Fibroblast of peridontal ligament (primary cell): Measurements from ENCODE around the gene IMPDH1.

ENCODE experiments used
- DNase-seq: peaks from one replicate; pipeline ENCODE4 v3.0.0-alpha.2; 2010; ENCODE audit errors: extremely low read depth

Gene IMPDH1

DNA sequence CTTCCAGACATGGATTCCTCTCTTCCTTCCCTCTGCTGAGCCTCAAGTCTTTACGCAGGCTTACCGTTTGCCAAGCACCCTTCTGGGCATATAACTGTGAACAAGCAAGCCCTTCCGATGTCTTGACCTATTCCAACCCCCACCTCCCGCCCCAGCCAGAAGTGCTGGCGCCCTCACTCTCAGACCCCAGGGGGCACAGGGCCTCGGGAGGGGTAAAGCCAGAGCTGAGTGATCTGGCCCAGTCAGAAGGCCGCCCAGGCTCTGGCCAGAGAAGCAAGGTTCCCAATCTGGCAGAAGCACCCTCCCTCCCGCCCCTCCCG lies 49.5 kb downstream of the IMPDH1 start:
- no peak for DNase-seq

DNA sequence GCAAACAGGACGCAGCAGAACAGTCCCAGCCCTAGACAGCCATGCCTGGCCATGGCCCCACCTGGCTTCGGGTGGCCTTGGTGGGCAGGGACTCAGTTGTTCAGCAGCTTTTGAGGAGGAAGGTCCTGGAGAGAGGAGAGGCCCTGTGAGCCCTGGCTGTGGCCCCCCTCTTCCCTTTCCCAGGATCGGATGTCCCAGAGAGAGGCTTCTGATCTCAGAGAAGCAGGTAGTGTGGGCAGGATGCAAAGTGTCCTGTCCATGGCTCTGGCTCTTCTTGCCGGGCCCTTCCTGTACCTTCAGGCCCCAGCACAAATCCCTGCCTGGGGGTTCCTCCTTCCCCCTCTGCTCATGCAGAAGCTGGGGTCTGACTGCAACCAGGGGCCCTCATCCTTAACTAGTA lies 49.8 kb downstream of the IMPDH1 start:
- DNase-seq, result no peak

DNA sequence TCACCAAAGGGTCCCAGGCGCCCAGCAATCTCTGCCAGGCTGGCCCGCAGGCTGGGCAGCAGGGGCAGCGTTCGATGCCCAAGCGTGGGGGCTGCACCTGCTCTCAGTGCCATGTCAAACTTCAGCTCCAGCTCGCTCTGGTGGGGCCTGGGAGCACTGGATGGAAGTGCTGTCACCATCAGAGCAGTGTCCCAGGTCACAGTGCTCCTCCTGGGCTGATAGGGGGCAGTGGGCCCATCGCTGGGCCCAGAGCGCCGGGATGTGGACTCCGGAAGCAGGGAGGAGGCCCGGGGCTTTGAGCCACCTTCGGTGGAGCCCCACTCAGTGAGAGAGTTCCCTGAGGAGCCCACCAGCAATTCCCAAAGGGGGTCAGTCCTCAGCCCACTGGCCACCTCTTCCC lies 50.4 kb downstream of the IMPDH1 start:
- no peak for DNase-seq

DNA sequence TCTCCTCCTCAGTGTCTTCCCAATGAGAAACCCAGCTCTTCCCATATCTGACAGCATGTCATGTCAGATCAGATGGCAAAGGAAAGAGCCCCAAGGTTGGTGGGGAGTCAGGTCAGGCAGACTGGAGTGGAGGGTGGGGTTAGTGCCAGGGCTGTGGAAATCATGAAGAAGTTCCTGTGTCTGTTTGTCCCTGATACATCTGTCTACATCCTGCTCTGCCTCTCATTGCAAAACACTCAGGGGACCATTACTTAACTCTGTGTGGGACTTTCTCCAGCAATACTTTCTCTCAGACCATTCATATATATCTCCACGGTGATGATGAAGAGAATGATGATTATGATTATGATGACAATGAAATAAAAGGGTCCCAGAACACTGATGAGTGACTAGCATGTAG lies 51.5 kb downstream of the IMPDH1 start:
- no peak for DNase-seq

DNA sequence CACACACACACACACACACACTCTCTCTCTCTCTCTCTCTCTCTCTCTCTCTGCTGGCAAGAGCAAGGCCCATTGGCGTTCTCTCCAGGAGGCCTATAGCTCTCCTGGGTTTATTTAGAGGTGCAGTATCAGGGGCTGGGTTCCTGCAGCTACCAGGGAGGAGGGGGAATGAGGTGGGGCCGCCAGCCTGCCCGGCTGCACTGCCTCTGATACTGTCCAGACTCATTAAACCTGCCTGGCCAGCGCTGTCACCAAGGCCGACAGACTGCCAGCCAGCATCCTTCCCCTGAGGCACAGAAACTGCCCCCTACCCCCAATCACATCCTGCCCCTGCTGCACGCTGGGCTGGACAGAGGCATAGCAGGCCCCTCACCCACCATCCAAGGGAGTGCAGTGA lies 52.6 kb downstream of the IMPDH1 start:
- DNase-seq, result no peak

DNA sequence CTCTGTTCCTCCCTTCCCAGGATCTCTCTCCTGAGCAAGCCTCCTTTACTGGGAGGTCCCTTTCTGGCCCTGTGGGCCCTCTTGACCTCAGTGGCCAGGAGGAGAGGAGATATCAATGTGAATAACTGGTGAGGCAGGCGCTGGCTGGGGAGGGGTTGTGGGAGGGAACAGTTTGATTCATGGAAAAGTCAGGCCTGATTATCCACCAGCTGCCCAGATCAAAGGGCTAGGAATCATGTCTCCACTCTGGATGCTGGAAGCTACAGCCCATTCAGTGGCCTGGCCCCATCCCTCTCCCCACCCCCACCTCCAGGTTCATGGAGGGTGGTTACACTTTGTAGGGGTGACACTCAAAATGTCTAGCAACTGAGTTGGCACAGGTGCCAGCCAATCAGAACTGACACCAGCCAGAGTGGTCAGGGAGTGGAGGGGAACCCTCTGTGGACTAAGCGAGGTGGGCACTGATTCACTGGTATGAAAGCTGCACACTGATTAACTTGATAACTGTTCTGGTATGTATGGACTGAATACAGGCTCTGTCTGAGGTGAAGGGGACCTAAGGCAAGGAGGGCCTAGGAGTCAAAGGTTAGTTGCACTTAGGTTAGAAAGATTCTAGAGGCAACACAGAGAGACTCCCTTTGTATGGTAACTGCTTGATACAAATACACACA lies 53.1 kb downstream of the IMPDH1 start:
- no peak for DNase-seq

DNA sequence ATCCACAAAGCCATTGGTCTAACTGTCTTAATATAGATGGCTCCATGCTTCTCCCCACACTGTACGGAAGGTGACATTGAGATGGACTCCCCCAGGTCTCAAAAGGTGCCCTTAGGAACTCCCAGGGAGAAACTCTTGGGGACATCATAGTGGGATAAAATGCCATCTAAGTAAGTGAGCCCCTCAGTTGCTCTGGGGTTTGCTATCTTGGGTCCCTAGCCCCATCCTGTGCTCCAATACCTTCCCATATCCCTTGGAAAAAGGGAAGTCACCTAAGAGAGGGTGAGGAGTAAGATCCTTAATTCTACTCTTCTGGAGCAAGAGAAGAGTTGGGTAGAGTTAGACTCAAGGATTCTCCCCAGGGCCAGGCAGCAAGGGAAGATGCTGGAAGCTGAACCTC lies 56.2 kb downstream of the IMPDH1 start:
- DNase-seq, result no peak

DNA sequence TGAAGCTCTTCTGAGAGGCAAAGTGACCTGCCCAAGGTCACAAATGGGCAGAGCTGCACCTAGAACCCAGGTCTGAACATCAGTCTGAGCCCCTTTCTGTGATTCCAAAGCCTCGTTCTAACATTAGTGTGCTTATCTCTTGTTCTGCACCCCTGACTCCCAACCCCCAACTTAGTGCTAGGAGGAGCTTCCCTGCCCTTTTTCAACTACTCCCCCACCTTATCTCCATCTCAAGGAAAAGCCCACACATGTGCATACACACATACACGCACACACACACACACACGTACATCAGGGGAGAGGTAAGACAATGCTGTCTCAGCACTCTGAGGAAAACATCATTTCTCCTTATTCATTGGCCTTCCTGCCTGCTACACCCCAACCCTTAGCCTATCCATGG lies 56.6 kb downstream of the IMPDH1 start:
- no peak for DNase-seq

DNA sequence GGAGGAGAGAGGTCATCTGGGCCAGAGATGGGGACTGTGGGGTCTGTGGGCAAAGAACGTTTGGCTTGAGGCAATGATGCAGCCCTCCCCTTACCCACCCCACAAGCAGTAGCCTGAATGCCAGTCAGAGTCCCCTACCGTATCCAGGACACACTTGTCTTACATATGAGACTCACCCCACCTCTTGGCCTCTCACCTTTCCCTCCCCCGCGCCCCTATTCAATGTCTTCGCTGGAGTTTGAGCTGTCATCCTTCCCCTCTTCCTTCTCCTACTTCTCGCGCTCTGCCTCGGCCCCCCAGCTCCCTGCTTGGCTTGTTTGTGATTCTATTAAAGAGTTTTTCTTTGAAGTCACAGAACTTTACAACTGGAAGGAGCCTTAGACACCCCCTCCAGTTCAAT lies 57.1 kb downstream of the IMPDH1 start:
- DNase-seq, result no peak

DNA sequence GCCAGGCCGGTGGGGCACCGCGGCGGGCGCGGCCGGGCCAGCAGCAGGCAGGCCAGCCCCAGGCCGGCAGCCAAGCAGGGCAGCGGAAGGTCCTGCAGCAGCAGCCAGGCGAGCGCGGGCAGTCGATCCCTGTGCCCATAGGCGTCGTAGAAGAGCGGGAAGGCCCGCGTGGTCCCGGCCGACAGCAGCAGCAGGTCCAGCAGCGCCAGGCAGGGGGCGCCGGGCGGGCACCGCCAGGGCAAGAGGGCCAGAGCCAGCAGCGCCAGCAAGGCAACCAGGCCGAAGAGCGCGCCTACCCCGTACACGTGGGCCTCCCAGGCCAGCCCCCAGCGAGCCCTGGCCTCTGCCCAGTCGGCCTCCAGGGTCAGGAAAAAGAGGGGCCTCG lies 57.6 kb downstream of the IMPDH1 start:
- no peak for DNase-seq

DNA sequence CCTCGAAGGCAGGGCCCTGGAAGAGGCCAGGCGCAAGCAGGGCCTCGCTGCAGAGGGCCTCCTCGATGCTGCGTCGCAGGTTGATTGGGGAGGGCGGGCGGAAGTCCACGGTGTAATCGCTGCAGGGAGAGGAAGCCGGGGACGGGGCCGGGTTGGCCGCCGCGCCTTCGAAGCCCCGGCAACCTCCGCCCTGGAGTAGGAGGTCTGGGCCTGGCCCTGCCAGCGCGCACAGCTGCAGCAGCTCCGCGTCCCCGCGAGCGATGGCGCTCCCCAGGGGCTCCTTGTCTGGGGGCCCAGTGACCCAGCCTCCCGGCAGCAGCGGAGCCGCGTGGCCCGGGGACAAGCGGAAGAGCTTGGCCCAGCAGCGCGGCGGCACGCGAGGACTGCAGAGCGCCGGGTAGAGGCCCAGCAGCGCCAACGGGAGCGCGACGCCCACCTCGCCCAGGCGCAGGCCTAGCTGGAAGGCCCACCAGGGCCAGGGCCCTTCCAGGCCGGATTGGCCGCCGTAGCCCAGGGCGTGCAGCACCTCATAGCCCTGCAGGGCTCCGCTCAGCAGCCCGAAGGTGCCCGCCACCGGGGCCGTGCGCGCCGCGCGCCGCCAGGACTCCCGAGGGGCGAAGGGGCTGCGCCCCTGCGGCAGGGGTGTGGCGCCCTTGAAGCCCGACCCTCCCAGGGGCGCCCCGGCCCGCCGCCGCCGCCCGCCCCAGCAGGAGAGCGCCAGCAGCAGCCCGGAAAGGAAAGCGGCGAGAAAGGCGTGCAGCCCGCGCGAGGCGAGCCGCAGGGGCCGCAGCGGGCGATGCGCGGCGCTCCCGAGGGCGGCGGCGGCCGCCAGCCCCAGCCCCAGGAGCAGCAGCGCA lies 58.3 kb downstream of the IMPDH1 start:
- no peak for DNase-seq

DNA sequence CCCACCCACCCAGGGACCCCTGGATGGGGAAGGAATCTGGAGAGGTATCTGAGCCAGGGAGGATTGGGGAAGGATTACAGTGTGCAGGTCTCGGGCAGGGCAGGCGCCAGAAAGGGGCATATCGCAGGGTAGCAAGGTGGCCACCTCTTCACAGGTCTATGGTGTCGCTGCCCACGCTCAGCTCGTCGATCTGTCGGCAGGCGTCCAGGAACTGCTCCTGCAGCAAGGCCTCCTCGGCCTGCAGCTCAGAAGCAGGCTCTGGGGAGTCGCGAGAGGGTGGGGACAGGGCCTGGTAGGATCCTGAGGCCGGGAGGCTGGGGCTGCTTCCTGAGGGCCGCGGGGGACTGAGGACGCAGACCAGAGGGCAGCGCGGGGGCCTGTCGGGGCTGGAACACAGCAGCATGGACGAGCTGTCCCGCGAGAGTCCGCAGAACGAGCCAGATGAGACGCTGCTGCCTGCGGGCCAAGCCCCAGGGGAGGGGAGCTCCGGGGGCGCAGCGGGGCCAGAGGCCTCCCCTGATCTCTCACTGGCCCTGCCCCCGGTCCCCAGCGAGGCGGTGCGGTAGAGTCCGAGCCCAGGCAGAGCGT lies 59.0 kb downstream of the IMPDH1 start:
- no peak for DNase-seq

DNA sequence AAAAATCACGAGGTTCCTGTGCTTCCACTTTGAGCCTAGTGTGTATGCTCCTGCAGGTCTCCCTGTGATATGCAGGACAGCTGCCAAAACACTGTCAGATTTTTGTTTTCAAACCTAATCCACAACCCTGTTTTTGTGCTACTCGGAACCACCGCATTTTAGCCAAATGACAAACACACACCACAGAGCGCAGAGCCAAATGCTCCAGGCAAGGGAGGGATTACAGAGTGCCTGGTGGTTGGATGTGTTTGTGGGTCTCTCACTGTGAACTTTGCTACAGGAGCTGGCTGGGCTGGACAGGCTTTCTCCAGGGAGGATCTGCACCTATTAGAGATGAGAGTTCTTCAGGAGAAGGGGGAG lies 60.3 kb downstream of the IMPDH1 start:
- no peak for DNase-seq

DNA sequence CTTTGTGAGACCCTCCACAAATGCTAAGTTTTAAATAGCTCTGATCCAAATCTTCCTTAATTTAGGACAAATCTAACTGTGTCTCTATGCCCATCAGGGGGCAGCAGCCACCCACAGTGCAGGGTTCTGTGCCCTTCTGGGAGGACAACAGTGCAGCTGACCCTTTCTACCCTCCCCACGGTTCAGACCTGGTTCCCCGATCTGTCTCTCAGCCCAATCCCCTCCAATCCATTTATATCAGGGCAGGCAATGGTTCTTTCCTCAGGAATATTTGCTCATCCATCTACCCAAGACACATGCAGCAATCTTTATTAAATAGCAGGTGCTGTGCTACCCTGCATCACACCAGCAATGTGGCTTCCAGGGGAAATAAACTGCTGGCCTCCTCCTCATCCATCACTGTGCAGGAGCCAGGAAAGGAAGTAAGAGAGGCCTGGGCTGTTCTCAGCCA lies 62.1 kb downstream of the IMPDH1 start:
- DNase-seq, result peak; percentile 61

DNA sequence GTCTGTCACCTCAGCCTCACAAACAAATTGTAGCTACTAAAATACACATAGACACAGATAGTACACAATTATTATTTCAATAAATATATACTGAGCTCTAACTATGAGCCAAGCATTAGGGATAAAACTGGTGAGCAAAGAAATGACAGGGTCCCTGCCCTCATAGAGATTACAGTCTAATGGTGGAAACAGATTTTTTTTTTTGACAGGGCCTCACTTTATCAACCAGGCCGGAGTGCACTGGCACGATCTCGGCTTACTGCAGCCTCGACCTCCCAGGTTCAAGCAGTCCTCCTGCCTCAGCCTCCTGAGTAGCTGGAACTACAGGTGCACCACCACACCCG lies 65.4 kb downstream of the IMPDH1 start:
- DNase-seq, result no peak

DNA sequence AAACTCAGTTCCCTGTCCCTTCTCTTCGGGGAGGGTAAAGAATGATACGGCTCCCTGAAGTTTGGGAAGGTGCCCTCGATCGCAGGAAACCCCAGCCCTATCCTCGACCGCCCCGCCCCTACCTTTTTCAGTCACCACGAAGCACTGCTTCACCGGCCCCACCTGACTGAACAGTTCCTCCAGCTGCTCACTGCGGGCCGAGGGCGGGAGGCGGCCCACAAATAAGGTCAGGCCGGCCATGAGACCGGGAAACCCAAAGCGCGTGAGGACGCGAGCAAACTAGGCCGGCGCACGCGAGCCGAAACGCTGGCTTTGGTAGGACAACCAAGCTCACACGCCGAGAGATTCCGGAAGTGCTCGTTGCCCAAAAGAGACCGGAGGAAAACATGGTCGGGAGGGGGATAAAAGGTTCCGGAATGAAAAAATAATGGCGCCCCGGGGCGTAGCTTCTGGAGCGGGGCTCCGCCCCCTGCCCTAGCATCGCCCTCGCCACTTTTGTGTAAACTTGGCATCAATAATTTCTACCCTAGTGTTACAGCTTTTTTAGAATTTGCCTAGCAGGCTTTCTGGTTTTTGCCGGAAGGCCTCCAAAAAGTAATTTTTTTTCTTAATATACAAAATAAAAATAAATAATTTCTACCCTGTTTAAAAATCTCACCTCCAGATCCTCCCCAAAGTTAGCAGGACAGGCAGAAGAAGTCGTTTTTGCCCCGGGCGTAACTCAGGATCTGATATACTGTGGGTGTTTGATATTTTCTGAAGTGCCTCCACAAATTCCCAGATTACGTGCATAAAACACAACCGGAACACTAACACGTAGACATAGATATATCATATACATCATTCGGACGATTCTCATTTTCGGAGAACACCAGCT lies 66.0 kb downstream of the IMPDH1 start, which contains the start of gene RBM28:
Gene RBM28, minus strand, starts transcription at position 355 of the 877 bp plus-strand sequence. Its CDS starts 115 bp downstream, at position 240.
- DNase-seq, result peak; percentile 93
